H1 (cell line): Measurements from ENCODE around the gene GRID1. TPM values are rescaled to one million over a fixed set of nuclear protein-coding genes. Genes with fewer than 3 reads are reported as not detected.

ENCODE experiments used
- CTCF ChIA-PET: fragments of 300-600 bp; sonication (Branson Sonifier 250); formaldehyde crosslinking; loops from one replicate; lab custom pipeline; 2021; ENCODE audit not compliant: partially characterized antibody; lab: Charles Lee
- POLR2A ChIA-PET: fragments of 300-600 bp; sonication (Branson Sonifier 250); formaldehyde crosslinking; loops from one replicate; lab custom pipeline; 2021; ENCODE audit warnings: inconsistent platforms; ENCODE audit not compliant: partially characterized antibody; lab: Charles Lee
- DNase-seq, 2 experiments: peaks; one replicate each; pipeline versions ENCODE4 v3.0.0 to v3.0.0-alpha.2; 2010 to 2022; ENCODE audit warnings: low spot score in 2 of 2, low read depth in 1 of 2, mixed read lengths in 1 of 2
- FAIRE-seq: peaks from 2 replicates; lab custom pipeline; 2011; peaks lifted over from hg19 to GRCh38; lab: Jason Lieb, UNC
- H2AFZ ChIP-seq: 2 replicates; pipeline ENCODE4 v1.8.1; 2012; ENCODE audit warnings: low read length, inconsistent platforms
- H2AK5ac ChIP-seq: 2 replicates; pipeline ENCODE4 v1.6.1; 2013; ENCODE audit warnings: low read depth, low read length
- H2BK120ac ChIP-seq: replicated peaks from 2 replicates; pipeline ENCODE3; 2013; ENCODE audit warnings: low read depth, low read length, inconsistent platforms
- H2BK12ac ChIP-seq: 2 replicates; pipeline ENCODE4 v1.6.1; 2013; ENCODE audit warnings: low read depth, low read length
- H2BK15ac ChIP-seq: 2 replicates; pipeline ENCODE4 v1.6.1; 2013; ENCODE audit warnings: low read length
- H2BK20ac ChIP-seq: 2 replicates; pipeline ENCODE4 v1.6.1; 2013; ENCODE audit warnings: low read length
- H2BK5ac ChIP-seq: 2 replicates; pipeline ENCODE4 v1.6.1; 2013; ENCODE audit warnings: low read depth, low read length
- H3K14ac ChIP-seq: 2 replicates; pipeline ENCODE4 v1.6.1; 2013; ENCODE audit warnings: inconsistent platforms; ENCODE audit not compliant: insufficient read length
- H3K18ac ChIP-seq: 2 replicates; pipeline ENCODE4 v1.6.1; 2013; ENCODE audit warnings: low read length; ENCODE audit errors: extremely low read depth
- H3K23ac ChIP-seq: 2 replicates; pipeline ENCODE4 v1.6.1; 2013; ENCODE audit warnings: inconsistent platforms; ENCODE audit not compliant: insufficient read length
- H3K23me2 ChIP-seq: 2 replicates; pipeline ENCODE4 v1.6.1; 2013; ENCODE audit warnings: low read depth, low read length
- H3K27ac ChIP-seq: 2 replicates; pipeline ENCODE4 v1.6.1; 2011; ENCODE audit warnings: low read depth, low read length, inconsistent platforms
- H3K27me3 ChIP-seq, 4 experiments: replicated peaks in 1 of 4; 1 replicate in 1 of 4; 2 replicates in 3 of 4; pipeline versions ENCODE4 v1.6.1 to v1.8.1; 2011 to 2013; ENCODE audit warnings: low read length in 3 of 4, mild to moderate bottlenecking in 3 of 4, inconsistent platforms in 2 of 4, mixed read lengths in 2 of 4, moderate library complexity in 1 of 4; ENCODE audit not compliant: control insufficient read depth in 3 of 4, insufficient read depth in 3 of 4; ENCODE audit errors: extremely low read depth in 1 of 4
- H3K36me3 ChIP-seq, 4 experiments: 2 replicates each; pipeline versions ENCODE4 v1.6.1 to v1.8.1; 2011 to 2013; ENCODE audit warnings: mild to moderate bottlenecking in 4 of 4, low read length in 3 of 4, moderate library complexity in 2 of 4, control low read depth in 1 of 4, inconsistent platforms in 1 of 4; ENCODE audit not compliant: insufficient read depth in 4 of 4, control insufficient read depth in 2 of 4
- H3K4ac ChIP-seq: replicated peaks from 2 replicates; pipeline ENCODE3; 2013; ENCODE audit warnings: low read length, low read depth, mixed read lengths, inconsistent platforms; ENCODE audit not compliant: insufficient read length
- H3K4me1 ChIP-seq, 4 experiments: replicated peaks in 1 of 4; 1 replicate in 1 of 4; 2 replicates in 3 of 4; pipeline versions ENCODE4 v1.6.1 to v1.8.1; 2011 to 2013; ENCODE audit warnings: low read length in 3 of 4, inconsistent platforms in 2 of 4, mixed read lengths in 1 of 4; ENCODE audit not compliant: insufficient read depth in 4 of 4, control insufficient read depth in 3 of 4
- H3K4me2 ChIP-seq, 2 experiments: 2 replicates each; pipeline versions ENCODE4 v1.6.1 to v1.8.1; 2011 to 2013; ENCODE audit warnings: low read depth in 2 of 2, low read length in 2 of 2, control low read depth in 1 of 2, inconsistent platforms in 1 of 2, mild to moderate bottlenecking in 1 of 2; ENCODE audit not compliant: insufficient read depth in 1 of 2
- H3K4me3 ChIP-seq, 4 experiments: fragments of 200-600, 300-600 bp in 1 of 4; sonication (generic), shearing (Covaris generic), sonication (Bioruptor Twin) in 1 of 4; 2 replicates each; pipeline versions ENCODE4 v1.5.1 to v1.8.1; 2011 to 2016; ENCODE audit warnings: low read length in 4 of 4, low read depth in 3 of 4, control low read depth in 2 of 4, inconsistent platforms in 2 of 4, mild to moderate bottlenecking in 2 of 4, mixed read lengths in 1 of 4, moderate library complexity in 1 of 4; ENCODE audit not compliant: insufficient read depth in 2 of 4; ENCODE audit errors: extremely low read depth in 1 of 4
- H3K56ac ChIP-seq: replicated peaks from 2 replicates; pipeline ENCODE3; 2013; ENCODE audit warnings: low read depth, mild to moderate bottlenecking, mixed read lengths, low read length, inconsistent platforms; ENCODE audit not compliant: insufficient read length
- H3K79me1 ChIP-seq: 2 replicates; pipeline ENCODE4 v1.6.1; 2013; ENCODE audit warnings: low read depth, low read length, control low read depth
- H3K79me2 ChIP-seq, 2 experiments: 2 replicates each; pipeline versions ENCODE4 v1.6.1 to v1.8.1; 2012 to 2013; ENCODE audit warnings: low read length in 2 of 2, mild to moderate bottlenecking in 2 of 2, inconsistent platforms in 1 of 2; ENCODE audit not compliant: insufficient read depth in 2 of 2, control insufficient read depth in 1 of 2
- H3K9ac ChIP-seq, 4 experiments: replicated peaks in 1 of 4; 1 replicate in 1 of 4; 2 replicates in 3 of 4; pipeline versions ENCODE4 v1.6.1 to v1.8.1; 2011 to 2013; ENCODE audit warnings: low read depth in 3 of 4, low read length in 3 of 4, control low read depth in 2 of 4, mild to moderate bottlenecking in 2 of 4, moderate library complexity in 2 of 4, inconsistent platforms in 1 of 4; ENCODE audit errors: extremely low read depth in 1 of 4
- H3K9me3 ChIP-seq, 2 experiments: 2 replicates each; pipeline versions ENCODE4 v1.6.1 to v1.8.1; 2012 to 2013; ENCODE audit warnings: mild to moderate bottlenecking in 2 of 2, moderate library complexity in 2 of 2, control low read depth in 1 of 2, inconsistent platforms in 1 of 2, low read depth in 1 of 2, low read length in 1 of 2, mixed read lengths in 1 of 2; ENCODE audit not compliant: insufficient read depth in 2 of 2
- H4K20me1 ChIP-seq, 2 experiments: replicated peaks in 1 of 2; 2 replicates each; pipeline versions ENCODE3 to v1.8.1; 2011 to 2013; ENCODE audit warnings: inconsistent platforms in 2 of 2, low read length in 2 of 2, mild to moderate bottlenecking in 1 of 2; ENCODE audit not compliant: insufficient read depth in 2 of 2, control insufficient read depth in 1 of 2
- H4K5ac ChIP-seq: 2 replicates; pipeline ENCODE4 v1.6.1; 2013; ENCODE audit warnings: low read length, low read depth, mixed read lengths, inconsistent platforms; ENCODE audit not compliant: insufficient read length
- H4K8ac ChIP-seq: 2 replicates; pipeline ENCODE4 v1.8.0; 2013; ENCODE audit warnings: mild to moderate bottlenecking, moderate library complexity, low read length, inconsistent platforms; ENCODE audit not compliant: insufficient read depth; ENCODE audit errors: extremely low read depth
- H4K91ac ChIP-seq: replicated peaks from 2 replicates; pipeline ENCODE3; 2013; ENCODE audit warnings: low read length, mixed read lengths, inconsistent platforms; ENCODE audit not compliant: insufficient read length
- BRCA1 ChIP-seq: IDR thresholded peaks from 2 replicates; pipeline ENCODE4 v1.6.1; 2012; ENCODE audit warnings: low read depth, low read length, improper control_type of control experiment
- CBX8 ChIP-seq: fragments of 300-800, 300-1000 bp; sonication (generic); IDR thresholded peaks from 2 replicates; pipeline ENCODE4 v1.7.1; 2016; ENCODE audit warnings: low read depth, low read length, borderline replicate concordance
- CEBPB ChIP-seq: IDR thresholded peaks from 2 replicates; pipeline ENCODE4 v1.6.1; 2012; ENCODE audit warnings: low read depth, low read length
- EP300 ChIP-seq, 2 experiments: IDR thresholded peaks; 1 replicate in 1 of 2; 2 replicates in 1 of 2; pipeline ENCODE4 v1.6.1; 2011 to 2012; ENCODE audit warnings: low read depth in 2 of 2, low read length in 2 of 2, mild to moderate bottlenecking in 2 of 2, borderline replicate concordance in 1 of 2, inconsistent platforms in 1 of 2, moderate library complexity in 1 of 2
- HDAC6 ChIP-seq: IDR thresholded peaks from one replicate; pipeline ENCODE4 v1.7.1; 2012; ENCODE audit warnings: low read depth, mild to moderate bottlenecking, inconsistent platforms, low read length, moderate library complexity
- JUN ChIP-seq: IDR thresholded peaks from 2 replicates; pipeline ENCODE4 v1.6.1; 2011; ENCODE audit warnings: low read depth, mild to moderate bottlenecking, improper control_type of control experiment, low read length
- JUND ChIP-seq: IDR thresholded peaks from 2 replicates; pipeline ENCODE4 v1.6.1; 2011; ENCODE audit warnings: mild to moderate bottlenecking, improper control_type of control experiment, low read length
- KDM1A ChIP-seq: fragments of 200-600, 300-600 bp; sonication (generic); IDR thresholded peaks from 2 replicates; pipeline ENCODE4 v1.7.1; 2016; ENCODE audit warnings: mild to moderate bottlenecking, low read length, borderline replicate concordance
- POU5F1 ChIP-seq: IDR thresholded peaks from 2 replicates; pipeline ENCODE4 v1.6.1; 2011; ENCODE audit warnings: low read depth, mild to moderate bottlenecking, low read length, moderate library complexity
- SP2 ChIP-seq: IDR thresholded peaks from 2 replicates; pipeline ENCODE4 v1.6.1; 2012; ENCODE audit warnings: mild to moderate bottlenecking, low read length, inconsistent platforms
- SRF ChIP-seq: IDR thresholded peaks from 2 replicates; pipeline ENCODE4 v1.6.1; 2011; ENCODE audit warnings: mild to moderate bottlenecking, low read depth, low read length, moderate library complexity
- SUZ12 ChIP-seq: fragments of 200-600 bp; sonication (generic); IDR thresholded peaks from 2 replicates; pipeline ENCODE4 v1.6.1; 2012; ENCODE audit warnings: mild to moderate bottlenecking, inconsistent platforms, low read length, moderate library complexity, mixed read lengths
- YY1 ChIP-seq: IDR thresholded peaks from 2 replicates; pipeline ENCODE4 v1.6.1; 2011; ENCODE audit warnings: low read depth, mild to moderate bottlenecking, low read length
- WGBS, 2 experiments: shearing (Covaris generic) in 1 of 2; methylation state at CpG; one replicate each; pipeline versions ENCODE4 v1.1.6 to v1.1.7; 2013 to 2015; ENCODE audit warnings: low lambda C conversion rate in 2 of 2, mixed read lengths in 2 of 2, inconsistent platforms in 1 of 2, low coverage in 1 of 2, missing lambda C conversion rate in 1 of 2; ENCODE audit not compliant: insufficient replicate concordance in 2 of 2, insufficient coverage in 1 of 2, insufficient read length in 1 of 2; ENCODE audit errors: extremely low coverage in 1 of 2, missing lambda C conversion rate in 1 of 2; 5-methylcytosine and 5-hydroxymethylcytosine counted together
- polyA plus RNA-seq, 7 experiments: library from polyadenylated mRNA; depleted of rRNA in 3 of 7; stranded (reverse) in 5 of 7; unstranded in 2 of 7; fragments of >200 nt in 5 of 7; fragments of 200-250 nt in 2 of 7; gene quantifications; 1 replicate in 5 of 7; 2 replicates in 1 of 7; 4 replicates in 1 of 7; pipeline versions ENCODE4 v1.2.1 to v1.2.3, GENCODE V29; 2011 to 2013; ENCODE audit warnings: missing spikeins in 2 of 7, mixed read lengths in 2 of 7
- total RNA-seq: library from RNA; stranded (reverse); fragmentation: NEBNext Ultra II Directional; extraction: Animal tissue kit (Norgen Biotek cat#: 25700); gene quantifications from 2 replicates; pipeline ENCODE4 v1.2.1, GENCODE V29; 2021

Gene GRID1
- total and polyA plus RNA-seq, 2 of the 8 experiments (the other 6 are each of a cell fraction or from before 2014, with no cell fraction given), result 0.22 to 0.30 TPM

GRCh38 chr10:86314616-86315548 is 51.7 kb downstream of the GRID1 start:
- Histone ChIP-seq H3K27me3 (no peaks in the 10 kb centered on the region), H2AFZ (no peak overlapping the region), H3K4me1 (peaks cover 0 to 12% (median 2%) of the 10 kb centered on the region in 4 experiments; a peak in 4 of 7 replicates), H3K9me3 (no peaks in the 10 kb centered on the region), H4K5ac (no peak overlapping the region), H3K79me2 (no peaks in the 10 kb centered on the region), H2AK5ac (no peak overlapping the region), H4K8ac (no peak overlapping the region), H3K23ac (no peak overlapping the region), H3K4me3 (no peak overlapping the region), H2BK15ac (no peak overlapping the region), H2BK20ac (no peak overlapping the region), H3K14ac (no peak overlapping the region), H4K20me1 (no peaks in the 10 kb centered on the region), H3K23me2 (peaks cover 9% of the 10 kb centered on the region; the same call in 1 of the 2 replicates), H3K4ac (no peak overlapping the region), H3K18ac (no peak overlapping the region), H2BK12ac (no peak overlapping the region), H3K56ac (no peak overlapping the region), H3K4me2 (no peak overlapping the region), H3K9ac (no peak overlapping the region), H3K79me1 (no peaks in the 10 kb centered on the region), H3K36me3 (no peaks in the 10 kb centered on the region), H3K27ac (no peak overlapping the region), H2BK120ac (no peak overlapping the region), H4K91ac (no peak overlapping the region), H2BK5ac (no peak overlapping the region)
- CTCF ChIA-PET, result interaction anchor here (1.0 to 5.2 kb wide), 4 partner anchors 14 to 319 kb away, joined by 3 to 15 read pairs (median 3); no protein-coding TSS in a partner anchor
- WGBS, 2 experiments, result 76% methylated on average over 7 of the region's 7 CpGs; no CpG with 5 or more reads in 1 of the 2 experiments
- POLR2A ChIA-PET, result no interaction called here
- DNase-seq (no peak), FAIRE-seq (no peak)
- TF ChIP-seq BRCA1 (no peak), JUN (no peak), HDAC6 (no peak), SUZ12 (no peak), KDM1A (no peak), JUND (no peak), CEBPB (no peak), SRF (no peak), SP2 (no peak), YY1 (no peak), EP300 (IDR thresholded peaks at IDR 0.05; ENCODE audit: borderline replicate concordance in 1 of 2, low read depth in 2 of 2, low read length in 2 of 2) (no peak), POU5F1 (no peak), CBX8 (no peak)
